Stimulated activated CD4-positive, alpha-beta T cell treated with anti-CD3 and anti-CD28 coated beads, Interleukin-4, amount 100 ng/mL, for 4 hours (primary cell): ENCODE measurements around the gene ANKRD18B.
"Not testable (repeated sequence)": the region's sequence is repeated elsewhere in the genome, so short reads cannot be mapped to it uniquely, and the experiment has no call there.

ENCODE experiments used
- DNase-seq, 2 experiments: peaks; one replicate each; pipeline ENCODE4 v3.0.0-alpha.2; 2020

The ANKRD18B gene

GRCh38 chr9:33523397-33524305, at the start of gene ANKRD18B:
Gene ANKRD18B (plus strand): TSS chr9:33524251. CDS start chr9:33524490, 239 bp downstream.
- DNase-seq, result peak; percentile 27 to 35

- no peak for DNase-seq
Measured at GRCh38 chr9:33475357-33475756, 48.7 kb upstream of the ANKRD18B start.

GRCh38 chr9:33476503-33476902, 47.5 kb upstream of the ANKRD18B start:
- DNase-seq, result no peak

- no peak for DNase-seq
Measured at GRCh38 chr9:33480106-33480505, 43.9 kb upstream of the ANKRD18B start.

- no peak for DNase-seq
Measured at GRCh38 chr9:33480976-33481375, 43.1 kb upstream of the ANKRD18B start.

GRCh38 chr9:33485312-33485711, 38.7 kb upstream of the ANKRD18B start:
- DNase-seq, result not testable (repeated sequence)

GRCh38 chr9:33489066-33489465, 35.0 kb upstream of the ANKRD18B start:
- no peak for DNase-seq

GRCh38 chr9:33493819-33494218, 30.2 kb upstream of the ANKRD18B start:
- not testable (repeated sequence) for DNase-seq

- no peak for DNase-seq
Measured at GRCh38 chr9:33498387-33498786, 25.7 kb upstream of the ANKRD18B start.

- peak in 1 of 2 experiments; percentile 3 for DNase-seq
Measured at GRCh38 chr9:33506626-33507370, 17.3 kb upstream of the ANKRD18B start.

- DNase-seq, result peak; percentile 15 to 26
Measured at GRCh38 chr9:33510262-33511183, 13.5 kb upstream of the ANKRD18B start.

GRCh38 chr9:33511184-33511517, 12.9 kb upstream of the ANKRD18B start:
- DNase-seq, result not testable (repeated sequence)

- not testable (repeated sequence) for DNase-seq
Measured at GRCh38 chr9:33512535-33512934, 11.5 kb upstream of the ANKRD18B start.

- not testable (repeated sequence) for DNase-seq
Measured at GRCh38 chr9:33515342-33515995, 8.6 kb upstream of the ANKRD18B start.

- not testable (repeated sequence) for DNase-seq
Measured at GRCh38 chr9:33516397-33516796, 7.7 kb upstream of the ANKRD18B start.

GRCh38 chr9:33517373-33517772, 6.7 kb upstream of the ANKRD18B start:
- no peak for DNase-seq

- not testable (repeated sequence) for DNase-seq
Measured at GRCh38 chr9:33517934-33518577, 6.0 kb upstream of the ANKRD18B start.

GRCh38 chr9:33521861-33522260, 2.2 kb upstream of the ANKRD18B start:
- not testable (repeated sequence) for DNase-seq

- peak in 1 of 2 experiments; percentile 5 for DNase-seq
Measured at GRCh38 chr9:33524306-33524947, 376 bp downstream of the ANKRD18B start.

GRCh38 chr9:33528069-33528468, 4.0 kb downstream of the ANKRD18B start:
- not testable (repeated sequence) for DNase-seq

- not testable (repeated sequence) for DNase-seq
Measured at GRCh38 chr9:33533958-33534357, 9.9 kb downstream of the ANKRD18B start.
